IPS DF 4.7 (cell line): ENCODE data around the gene CDC42BPB.

Source experiments
- DNase-seq: peaks from one replicate; pipeline ENCODE4 v3.0.0-alpha.2; 2013; ENCODE audit warnings: low spot score; ENCODE audit errors: extremely low read depth

Gene CDC42BPB

GRCh38 chr14:102996941-102997340 is 60.4 kb downstream of the CDC42BPB start:
- no peak for DNase-seq

GRCh38 chr14:102994689-102995088 is 62.7 kb downstream of the CDC42BPB start:
- DNase-seq, result no peak

DNA sequence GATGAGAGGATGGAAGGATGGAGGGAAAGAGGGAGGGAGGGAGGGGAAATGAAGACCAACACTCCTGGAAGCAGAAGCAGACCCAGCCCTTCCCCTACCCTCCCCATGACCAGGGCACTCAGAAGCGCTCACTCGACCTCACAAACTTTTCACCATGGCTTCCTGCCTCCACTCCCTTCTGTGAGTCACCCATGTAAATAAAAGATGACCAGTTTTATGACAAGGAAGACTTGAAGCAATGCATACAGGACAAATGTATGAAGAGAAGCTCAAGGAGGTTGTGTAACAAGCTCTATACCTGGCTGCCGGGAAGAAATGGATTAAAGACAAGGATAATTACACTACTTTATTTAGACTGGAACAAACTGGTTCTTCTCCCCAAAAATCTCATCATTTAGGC is 63.8 kb downstream of the CDC42BPB start:
- DNase-seq, result no peak

DNA sequence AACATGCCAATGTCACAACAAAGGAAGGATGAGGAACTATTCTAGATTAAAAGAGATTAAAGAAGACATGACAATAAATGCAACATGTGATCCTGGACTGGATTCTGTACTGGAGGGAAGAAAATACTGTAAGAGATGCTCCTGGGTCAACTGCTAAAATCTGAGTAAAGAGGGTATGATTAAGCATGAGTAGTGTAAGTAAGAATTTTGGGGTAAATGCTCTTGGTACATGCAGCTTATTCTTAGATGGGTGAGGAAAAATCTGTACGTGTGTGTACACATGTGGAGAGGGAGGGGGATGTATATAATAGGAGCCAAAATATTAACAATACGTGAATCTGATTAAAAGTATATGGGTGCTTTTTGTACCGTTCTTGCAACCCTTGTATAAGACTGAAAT is 66.0 kb downstream of the CDC42BPB start:
- DNase-seq, result no peak

DNA sequence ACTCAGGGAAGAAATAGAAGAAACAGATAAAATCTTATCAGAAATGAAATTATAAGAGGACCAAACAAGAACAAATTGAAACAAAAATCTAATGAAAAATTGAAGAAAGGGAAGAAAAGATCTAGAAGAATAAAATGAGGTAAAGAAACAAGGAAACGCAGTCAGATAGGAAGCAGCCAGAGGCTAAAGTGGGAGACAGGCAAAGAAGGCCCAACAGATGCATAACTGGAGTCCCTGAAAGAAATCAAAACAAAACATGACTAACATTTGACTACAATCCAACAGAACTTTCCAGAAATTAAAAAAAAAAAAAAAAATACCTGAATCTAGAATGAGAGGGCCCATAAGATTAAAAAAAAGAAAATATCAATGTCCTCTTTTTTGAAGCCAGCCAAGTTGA is 69.3 kb downstream of the CDC42BPB start:
- no peak for DNase-seq

DNA sequence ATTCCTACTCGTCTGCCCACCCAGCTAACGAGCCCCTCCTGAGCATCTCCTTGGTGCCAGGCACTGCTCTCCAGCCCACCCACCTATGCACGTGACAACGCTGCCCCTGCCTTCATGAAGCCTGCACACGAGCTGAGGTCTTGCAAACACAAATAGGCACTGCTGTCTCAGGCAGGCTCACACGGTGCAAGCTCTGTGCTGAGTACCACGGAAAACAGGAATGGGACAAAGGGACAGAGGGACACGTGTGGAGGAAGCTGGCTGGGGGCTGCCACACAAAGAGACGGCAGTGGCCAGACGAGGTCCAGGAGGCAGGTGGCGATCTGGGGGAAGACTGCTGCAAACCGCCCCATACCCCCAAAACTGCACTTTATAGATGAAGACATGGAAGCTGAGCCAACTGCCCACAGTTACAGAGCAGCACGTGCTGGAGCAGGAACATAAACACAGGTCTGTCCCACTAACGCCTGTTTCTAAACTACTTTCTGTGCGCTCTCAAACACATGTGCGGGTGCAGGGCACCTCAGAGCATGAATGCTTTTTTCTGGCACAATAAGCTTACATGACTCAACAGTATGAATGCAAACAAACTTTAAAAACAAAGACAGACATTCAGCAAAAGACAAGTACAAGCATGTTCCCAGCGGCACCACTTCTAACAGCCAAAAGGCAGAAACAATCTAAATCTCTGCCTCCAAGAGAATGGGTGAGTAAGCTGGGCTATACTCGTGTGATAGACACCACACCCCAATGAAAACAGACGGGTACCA is 70.4 kb downstream of the CDC42BPB start:
- no peak for DNase-seq

DNA sequence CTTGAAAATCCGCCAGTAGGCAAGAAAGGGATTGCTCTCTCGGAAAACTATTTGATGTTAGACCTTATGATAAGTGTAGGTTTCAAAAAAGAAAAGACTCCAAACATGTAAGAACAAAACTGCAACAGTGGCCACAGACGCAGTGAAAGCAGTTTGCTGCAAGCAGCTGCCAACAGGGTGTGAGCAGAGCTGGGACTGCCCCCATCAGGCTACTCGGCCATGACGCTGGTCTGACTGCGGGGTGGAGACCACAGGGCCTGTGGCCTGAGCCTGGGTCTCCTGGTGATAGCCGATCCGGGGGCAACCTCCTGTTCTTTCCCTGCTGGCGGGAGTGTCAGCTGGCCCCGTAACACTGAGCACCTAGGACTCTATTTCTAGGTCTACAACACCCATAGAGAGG is 71.7 kb downstream of the CDC42BPB start:
- DNase-seq, result no peak

- no peak for DNase-seq
These were observed 72.8 kb downstream of the CDC42BPB start for GRCh38 chr14:102984336-102985102.

DNA sequence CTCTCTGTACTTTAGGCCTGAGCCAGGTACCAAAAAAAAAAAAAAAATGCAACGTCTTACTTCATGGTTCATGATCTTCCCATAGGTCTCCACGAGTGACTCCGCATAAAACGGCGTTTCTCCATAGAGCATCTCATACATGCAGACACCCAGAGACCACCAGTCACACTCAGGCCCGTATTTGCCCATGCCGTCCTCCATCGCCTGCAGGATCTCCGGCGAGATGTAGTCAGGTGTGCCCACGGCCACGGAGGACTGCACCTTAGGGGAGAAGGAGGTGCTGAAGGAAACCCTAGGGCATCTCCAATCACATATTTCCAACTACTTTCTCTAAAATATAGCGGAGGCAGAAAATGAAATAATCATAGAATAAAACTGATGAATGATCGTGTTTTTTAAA is 73.9 kb downstream of the CDC42BPB start:
- DNase-seq, result no peak

DNA sequence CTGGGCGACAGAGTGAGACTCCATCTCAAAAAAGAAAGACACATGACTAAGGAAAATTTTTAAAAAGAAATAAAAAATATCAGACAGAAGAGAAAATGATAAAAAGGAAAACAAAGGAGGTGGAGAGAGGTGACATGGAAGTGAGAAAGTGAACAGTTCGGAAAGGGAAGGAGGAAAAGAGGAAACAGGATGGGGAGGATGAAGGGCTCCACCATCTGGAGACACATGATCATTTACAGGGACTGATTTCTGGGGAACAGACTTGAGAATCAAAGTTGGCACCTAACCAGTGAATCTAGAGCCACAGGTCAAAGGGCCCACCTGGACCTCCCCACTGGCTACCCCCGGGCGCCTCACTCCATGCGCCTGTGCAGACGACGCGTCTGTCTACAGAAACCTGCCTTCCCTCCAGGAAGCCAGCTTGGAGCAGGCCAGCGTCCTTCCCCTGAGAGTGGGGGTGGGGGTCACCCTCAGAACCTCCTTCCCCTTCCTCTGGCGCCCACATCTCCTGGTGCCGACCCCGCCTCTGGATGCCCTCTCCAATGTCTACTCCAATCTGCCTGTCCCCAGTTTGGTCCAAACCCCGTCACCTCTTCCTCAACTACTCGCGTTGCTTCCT is 74.4 kb downstream of the CDC42BPB start:
- DNase-seq, result no peak

- DNase-seq, result no peak
These were observed 76.9 kb downstream of the CDC42BPB start for GRCh38 chr14:102980409-102980810.

DNA sequence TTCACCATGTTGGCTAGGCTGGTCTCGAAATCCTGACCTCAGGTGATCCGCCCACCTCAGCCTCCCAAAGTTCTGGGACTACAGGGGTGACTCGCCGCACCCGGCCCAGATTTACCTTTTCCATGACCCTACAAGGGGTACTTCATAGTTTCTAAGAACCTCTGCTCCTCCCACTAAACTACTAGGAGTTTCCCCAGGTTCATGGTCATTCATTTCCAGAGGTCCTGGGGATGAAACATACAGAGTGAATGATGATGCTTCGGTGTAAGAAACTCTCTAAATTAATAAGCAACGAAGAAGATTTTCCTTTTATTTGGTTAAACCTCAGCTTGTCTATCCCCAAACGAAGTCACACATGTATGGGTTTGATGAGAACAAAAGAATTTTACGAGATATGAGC is 77.9 kb downstream of the CDC42BPB start:
- DNase-seq, result no peak

DNA sequence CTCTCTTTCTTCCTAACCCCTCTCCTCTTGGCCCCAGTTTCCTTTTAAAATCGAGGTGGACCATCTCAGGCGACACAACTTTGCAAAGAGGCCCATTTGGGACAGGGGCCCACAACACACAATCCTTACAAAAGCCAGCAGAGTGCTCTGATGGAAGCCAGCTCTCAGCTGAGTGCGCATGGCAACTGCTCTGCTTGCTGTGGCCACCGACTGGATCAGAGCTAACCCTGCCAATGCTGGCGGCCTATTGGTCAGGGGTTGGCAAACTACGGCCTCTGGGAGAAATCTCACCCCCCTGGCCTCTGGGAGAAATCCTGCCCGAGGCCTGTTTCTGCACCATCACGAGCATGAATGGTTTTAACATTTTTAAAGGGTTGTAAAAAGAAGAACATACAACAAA is 79.9 kb downstream of the CDC42BPB start:
- no peak for DNase-seq

DNA sequence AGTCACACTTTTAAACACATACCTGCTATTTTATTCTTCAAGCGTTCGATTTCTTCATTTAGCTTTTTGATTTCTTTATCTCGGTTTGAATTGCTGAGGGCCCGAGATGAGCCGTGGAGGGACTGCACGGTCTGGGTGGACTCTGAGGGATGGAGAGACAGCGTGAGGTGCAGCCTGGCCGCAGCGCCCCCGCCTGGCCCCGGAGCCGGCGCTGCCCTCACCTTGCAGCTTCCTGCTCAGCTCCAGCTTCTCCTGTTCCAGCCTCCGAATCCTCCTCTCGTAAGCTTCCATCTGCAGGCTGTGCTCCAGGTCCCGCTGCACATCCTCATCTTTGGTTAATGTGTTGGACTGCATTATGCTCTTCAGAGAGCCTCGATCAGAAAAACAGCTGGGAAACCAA is 81.7 kb downstream of the CDC42BPB start:
- DNase-seq, result no peak

DNA sequence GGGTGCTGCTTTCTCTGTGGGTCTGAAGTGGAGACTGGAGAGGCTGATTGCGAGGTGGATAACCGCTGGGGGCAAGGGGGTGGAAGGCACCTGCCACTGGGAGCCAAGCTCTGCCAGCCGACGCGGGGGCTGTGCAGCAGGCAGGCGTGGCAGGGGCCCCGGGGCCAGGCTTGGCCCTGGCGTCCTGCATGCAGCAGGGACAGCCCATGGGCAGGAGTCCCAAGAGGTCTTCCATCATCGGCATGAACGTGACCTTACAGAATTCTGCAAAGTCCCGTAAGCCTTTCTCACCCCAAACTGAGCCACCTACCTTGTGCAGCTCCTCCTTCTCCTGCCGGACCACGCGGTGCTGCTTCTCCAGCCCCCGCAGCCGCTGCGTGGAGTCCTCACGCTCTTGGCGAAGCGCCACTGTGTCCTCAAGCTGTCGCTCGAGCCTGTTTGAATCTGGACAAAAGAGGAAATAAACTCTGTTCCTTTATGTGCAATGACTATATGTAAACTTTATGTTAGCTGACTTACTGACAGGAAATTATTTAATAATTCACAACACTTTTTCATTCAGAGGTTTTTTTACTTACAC is 83.6 kb downstream of the CDC42BPB start:
- DNase-seq, result no peak

DNA sequence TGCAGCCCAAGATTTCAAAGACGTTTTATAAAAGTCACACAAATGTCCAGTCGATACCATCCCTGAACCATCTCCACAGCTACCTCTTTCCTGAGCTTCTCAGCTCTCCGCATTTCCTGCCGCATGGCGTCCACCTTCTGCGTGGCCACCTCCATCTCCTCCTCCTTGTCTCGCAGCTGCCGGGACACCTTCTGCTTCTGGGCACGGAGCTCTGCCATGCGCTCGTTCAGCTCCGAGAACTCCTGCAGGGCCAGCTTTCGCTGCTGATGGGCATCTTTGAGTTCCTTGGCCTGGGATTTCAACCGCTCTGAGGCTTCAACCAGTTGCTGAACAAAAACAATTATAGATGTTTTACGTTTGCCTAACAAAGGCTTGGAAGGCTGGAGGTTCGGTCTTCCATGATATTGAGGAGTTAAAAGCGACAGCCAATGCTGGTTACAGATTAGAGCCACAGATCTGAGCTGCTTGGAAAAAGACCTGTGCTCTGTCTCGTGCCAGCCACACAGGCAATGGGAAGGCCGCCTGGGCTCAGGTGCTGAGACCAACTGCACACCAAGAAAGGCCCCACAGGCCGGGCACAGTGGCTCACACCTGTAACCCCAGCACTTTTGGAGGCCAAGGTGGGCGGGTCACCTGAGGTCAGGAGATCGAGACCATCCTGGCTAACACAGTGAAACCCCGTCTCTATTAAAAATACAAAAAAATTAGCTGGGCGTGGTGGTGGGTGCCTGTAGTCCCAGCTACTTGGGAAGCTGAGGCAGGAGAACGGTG is 85.3 kb downstream of the CDC42BPB start:
- no peak for DNase-seq

- no peak for DNase-seq
These were observed 86.0 kb downstream of the CDC42BPB start for GRCh38 chr14:102971314-102971713.

- no peak for DNase-seq
These were observed 86.9 kb downstream of the CDC42BPB start for GRCh38 chr14:102970496-102970895.

GRCh38 chr14:102969901-102970300 is 87.4 kb downstream of the CDC42BPB start:
- no peak for DNase-seq

DNA sequence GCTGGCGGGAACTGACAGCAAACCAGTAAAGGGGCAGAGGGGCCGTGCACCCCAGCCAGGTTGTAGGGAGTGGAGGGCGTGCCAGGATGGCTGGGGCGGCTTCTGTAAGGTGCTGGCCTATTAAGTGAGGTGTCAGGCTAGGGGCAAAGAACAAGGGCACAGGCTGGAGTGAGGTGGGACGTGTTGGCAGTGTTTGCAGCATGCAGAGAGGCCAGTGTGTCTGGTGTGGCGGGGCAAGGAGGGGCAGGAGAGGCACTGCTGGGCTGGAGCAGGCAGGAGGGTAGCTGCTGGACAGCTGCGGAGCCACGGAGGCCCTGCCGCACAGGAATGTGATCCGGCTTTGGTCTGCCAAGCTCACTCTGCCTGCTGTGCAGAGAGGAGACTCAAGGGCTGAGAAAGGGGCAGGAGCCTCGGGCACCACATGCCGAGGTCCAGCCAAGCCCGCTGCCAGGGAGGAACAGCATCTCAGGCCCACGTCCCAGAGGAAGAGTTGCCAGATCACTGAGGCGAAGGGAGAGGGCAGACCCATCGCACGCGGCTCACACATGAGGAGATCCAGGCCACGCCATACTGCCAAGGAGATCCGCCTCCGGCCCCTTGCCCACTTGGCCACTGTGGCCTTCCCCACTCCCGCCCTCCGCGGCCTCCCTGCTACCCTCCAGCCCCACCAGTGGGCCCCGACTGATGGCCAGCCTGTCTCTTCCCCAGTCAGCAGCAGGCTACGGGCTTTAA is 88.1 kb downstream of the CDC42BPB start:
- DNase-seq, result no peak

GRCh38 chr14:102968306-102968705 is 89.0 kb downstream of the CDC42BPB start:
- no peak for DNase-seq
